HepG2 (cell line): ENCODE data around the gene GNG12. TPM values are rescaled to one million over a fixed set of nuclear protein-coding genes. Genes with fewer than 3 reads are reported as not detected.

Experiments
- BRCA1 ChIP-seq: sonication (generic); formaldehyde crosslinking; IDR thresholded peaks from 2 replicates; pipeline ENCODE4 v1.4.0; 2020; ENCODE audit warnings: missing genetic modification reagents
- CEBPG ChIP-seq: IDR thresholded peaks from 2 replicates; pipeline ENCODE4 v1.6.1; 2016
- GATAD1 ChIP-seq: IDR thresholded peaks from 2 replicates; pipeline ENCODE4 v1.6.1; 2016; ENCODE audit warnings: missing genetic modification reagents, missing compliant biosample characterization
- HMG20A ChIP-seq: IDR thresholded peaks from 2 replicates; pipeline ENCODE4 v1.6.1; 2016; ENCODE audit warnings: borderline replicate concordance
- HNRNPL ChIP-seq: fragments of 200-400 bp; formaldehyde crosslinking; IDR thresholded peaks from 2 replicates; pipeline ENCODE4 v1.6.1; 2017; ENCODE audit warnings: mild to moderate bottlenecking, low read depth, low read length
- MAFG ChIP-seq: sonication (generic); formaldehyde crosslinking; IDR thresholded peaks from 2 replicates; pipeline ENCODE4 v1.5.1; 2020; ENCODE audit warnings: mild to moderate bottlenecking, missing genetic modification reagents
- MAX ChIP-seq: IDR thresholded peaks from 2 replicates; pipeline ENCODE4 v1.6.1; 2012; ENCODE audit warnings: inconsistent platforms
- PATZ1 ChIP-seq: sonication (generic); formaldehyde crosslinking; IDR thresholded peaks from 2 replicates; pipeline ENCODE4 v1.4.0; 2020; ENCODE audit warnings: missing genetic modification reagents
- PPARG ChIP-seq: conservative IDR thresholded peaks from 2 replicates; pipeline ENCODE4 v1.6.1; 2016; ENCODE audit warnings: missing biosample characterization, missing genetic modification reagents
- PREB ChIP-seq: sonication (generic); formaldehyde crosslinking; IDR thresholded peaks from 2 replicates; pipeline ENCODE4 v1.4.0; 2020; ENCODE audit warnings: missing genetic modification reagents
- RFXAP ChIP-seq: sonication (generic); formaldehyde crosslinking; IDR thresholded peaks from 2 replicates; pipeline ENCODE4 v1.4.0; 2020; ENCODE audit warnings: missing genetic modification reagents, borderline replicate concordance
- TFAP4 ChIP-seq: sonication (generic); IDR thresholded peaks from 2 replicates; pipeline ENCODE4 v1.6.1; 2016; ENCODE audit warnings: low read depth, borderline replicate concordance
- ZFP91 ChIP-seq: sonication (generic); formaldehyde crosslinking; IDR thresholded peaks from 2 replicates; pipeline ENCODE4 v1.9.0; 2022; ENCODE audit warnings: missing genetic modification reagents, mild to moderate bottlenecking, borderline replicate concordance
- ZNF12 ChIP-seq: sonication (generic); formaldehyde crosslinking; IDR thresholded peaks from 2 replicates; pipeline ENCODE4 v1.5.0; 2020; ENCODE audit warnings: missing genetic modification reagents
- ZNF160 ChIP-seq: sonication (generic); formaldehyde crosslinking; IDR thresholded peaks from 2 replicates; pipeline ENCODE4 v1.8.0; 2022; ENCODE audit warnings: mild to moderate bottlenecking, inconsistent platforms, missing genetic modification reagents
- polyA plus RNA-seq, 8 experiments: library from polyadenylated mRNA; depleted of rRNA in 3 of 8; stranded (reverse) in 7 of 8; unstranded in 1 of 8; fragments of >200 nt; fragmentation: Illumina TruSeq in 4 of 8; extraction: Trizol in 4 of 8; gene quantifications; 2 replicates each; pipeline versions ENCODE4 v1.2.1 to v1.2.3, GENCODE V29; 2011 to 2016; ENCODE audit warnings: low read depth in 4 of 8, missing spikeins in 1 of 8, mixed read lengths in 1 of 8; ENCODE audit not compliant: insufficient read depth in 1 of 8
- total RNA-seq, 5 experiments: library from RNA; depleted of rRNA; stranded (reverse); fragments of >200 nt; fragmentation: Illumina TruSeq; extraction: Trizol; gene quantifications; 2 replicates each; pipeline ENCODE4 v1.2.3, GENCODE V29; 2016; ENCODE audit warnings: low read depth in 1 of 5

The GNG12 gene
- total and polyA plus RNA-seq, 2 of the 13 experiments (the other 11 are each of a cell fraction or from before 2014, with no cell fraction given): 0.11 TPM

GRCh38 chr1:67735806-67736627, 97.2 kb downstream of the GNG12 start (continued):
- TF ChIP-seq PATZ1 (CRISPR knock-in tag) (0 out of 2 replicates have a peak, but pooled peaks have one; percentile 10), CEBPG (no peak), HMG20A (0 out of 2 replicates have a peak, but pooled peaks have one; percentile 23), PPARG (no peak), HNRNPL (0 out of 2 replicates have a peak, but pooled peaks have one; percentile 30), MAFG (CRISPR knock-in tag) (no peak), TFAP4 (peak; percentile 54; the same call in 1 of the 2 replicates), ZNF12 (CRISPR knock-in tag) (peak; percentile 72; the same call in 1 of the 2 replicates), GATAD1 (CRISPR knock-in tag) (0 out of 2 replicates have a peak, but pooled peaks have one; percentile 29), PREB (no peak), ZNF160 (CRISPR knock-in tag) (no peak), MAX (0 out of 2 replicates have a peak, but pooled peaks have one; percentile 2), BRCA1 (CRISPR knock-in tag) (no peak), RFXAP (CRISPR knock-in tag) (peak; percentile 30; the same call in 1 of the 2 replicates), ZFP91 (CRISPR knock-in tag) (peak; percentile 51; the same call in 1 of the 2 replicates)
